ENCODE data around the gene MAP2K1.
"Not testable (repeated sequence)": the region's sequence is repeated elsewhere in the genome, so short reads cannot be mapped to it uniquely, and the experiment has no call there.

The MAP2K1 gene

GRCh38 chr15:66476535-66476934, 89.8 kb downstream of the MAP2K1 start:
- no peak for DNase-seq (ENCODE audit: low read depth, low spot score)

DNA sequence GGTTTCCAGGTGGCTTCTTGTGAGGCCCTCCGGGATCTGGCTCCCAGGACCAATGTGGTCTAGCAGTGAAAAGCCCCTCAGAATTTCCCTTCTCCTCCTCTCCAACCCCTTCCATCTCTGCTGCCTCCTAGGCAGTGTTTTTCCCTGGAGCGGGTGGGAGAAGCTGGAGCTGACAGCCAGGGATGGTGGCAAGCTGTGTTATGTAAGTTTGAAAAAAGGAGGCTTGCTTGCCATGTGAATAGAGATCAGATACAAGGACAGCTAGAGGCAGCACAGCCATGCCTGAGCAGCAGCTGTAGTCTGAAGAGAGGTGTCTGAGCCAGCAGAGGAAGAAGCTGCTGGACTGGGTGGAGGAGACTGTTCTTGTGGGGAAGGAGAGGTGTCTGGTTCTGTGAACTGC, 90.3 kb downstream of the MAP2K1 start:
- DNase-seq (ENCODE audit: low read depth, low spot score), result no peak

DNA sequence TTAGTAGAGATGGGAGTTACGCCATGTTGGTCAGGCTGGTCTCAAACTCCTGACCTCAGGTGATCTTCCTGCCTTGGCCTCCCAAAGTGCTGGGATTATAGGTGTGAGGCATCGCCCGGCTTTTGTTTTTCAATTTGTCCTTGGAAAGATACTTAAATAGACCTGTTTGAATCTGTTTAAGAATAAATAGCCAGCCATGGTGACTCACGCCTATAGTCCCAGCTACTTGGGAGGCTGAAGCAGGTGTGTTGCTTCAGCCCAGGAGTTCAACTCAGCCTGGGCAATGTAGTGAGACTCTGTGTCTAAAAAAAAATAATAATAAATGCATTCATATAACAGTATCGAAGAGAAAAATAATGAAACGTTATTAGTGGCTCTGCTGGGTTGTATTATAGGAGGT, 93.6 kb downstream of the MAP2K1 start:
- DNase-seq (ENCODE audit: low read depth, low spot score), result no peak

- no peak for DNase-seq (ENCODE audit: low read depth, low spot score)
Measured at GRCh38 chr15:66481107-66481856, 94.6 kb downstream of the MAP2K1 start.

- no peak for DNase-seq (ENCODE audit: low read depth, low spot score)
Measured at GRCh38 chr15:66482539-66482938, 95.8 kb downstream of the MAP2K1 start.

GRCh38 chr15:66483131-66483566, 96.4 kb downstream of the MAP2K1 start:
- DNase-seq (ENCODE audit: low read depth, low spot score), result no peak

GRCh38 chr15:66484539-66485112, 97.9 kb downstream of the MAP2K1 start:
- DNase-seq (ENCODE audit: low read depth, low spot score), result no peak

DNA sequence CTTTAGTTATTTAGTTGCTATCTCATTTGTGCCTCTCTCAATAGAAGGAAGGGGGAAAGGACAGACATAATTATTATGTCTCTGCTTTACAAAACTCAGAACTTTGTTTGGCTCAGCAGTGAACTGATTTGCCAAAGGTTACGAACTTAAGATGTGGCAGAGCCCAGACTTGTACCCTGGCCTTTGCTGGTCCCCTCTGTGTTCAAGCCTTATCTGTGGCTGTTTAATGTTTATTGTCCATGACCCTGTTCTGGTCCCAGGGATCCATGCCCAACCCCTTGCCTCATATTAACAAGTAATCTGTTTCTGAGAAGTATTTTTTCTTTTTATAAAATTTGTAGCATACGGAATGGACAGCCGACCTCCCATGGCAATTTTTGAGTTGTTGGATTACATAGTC, 100.2 kb downstream of the MAP2K1 start:
- DNase-seq (ENCODE audit: low read depth, low spot score), result no peak

DNA sequence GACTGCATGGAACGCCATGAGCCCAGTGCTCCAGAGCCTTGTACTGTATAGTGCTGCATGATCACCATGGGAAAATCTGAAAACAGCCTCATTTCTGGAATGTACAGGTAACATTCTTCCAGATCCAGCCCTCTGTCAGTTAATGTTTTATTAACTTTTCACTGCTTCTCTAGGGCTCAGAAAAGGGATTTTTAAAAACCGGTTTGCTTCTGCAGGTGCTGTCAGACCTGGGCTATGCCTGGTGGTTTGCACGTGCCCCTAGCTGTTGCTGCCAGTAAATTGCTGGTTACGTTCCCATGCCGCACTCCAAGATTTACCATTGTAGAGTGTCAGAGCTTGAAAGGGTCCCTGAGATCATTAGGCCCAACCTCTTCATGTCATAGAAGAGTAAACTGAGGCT, 101.8 kb downstream of the MAP2K1 start:
- no peak for DNase-seq (ENCODE audit: low read depth, low spot score)

DNA sequence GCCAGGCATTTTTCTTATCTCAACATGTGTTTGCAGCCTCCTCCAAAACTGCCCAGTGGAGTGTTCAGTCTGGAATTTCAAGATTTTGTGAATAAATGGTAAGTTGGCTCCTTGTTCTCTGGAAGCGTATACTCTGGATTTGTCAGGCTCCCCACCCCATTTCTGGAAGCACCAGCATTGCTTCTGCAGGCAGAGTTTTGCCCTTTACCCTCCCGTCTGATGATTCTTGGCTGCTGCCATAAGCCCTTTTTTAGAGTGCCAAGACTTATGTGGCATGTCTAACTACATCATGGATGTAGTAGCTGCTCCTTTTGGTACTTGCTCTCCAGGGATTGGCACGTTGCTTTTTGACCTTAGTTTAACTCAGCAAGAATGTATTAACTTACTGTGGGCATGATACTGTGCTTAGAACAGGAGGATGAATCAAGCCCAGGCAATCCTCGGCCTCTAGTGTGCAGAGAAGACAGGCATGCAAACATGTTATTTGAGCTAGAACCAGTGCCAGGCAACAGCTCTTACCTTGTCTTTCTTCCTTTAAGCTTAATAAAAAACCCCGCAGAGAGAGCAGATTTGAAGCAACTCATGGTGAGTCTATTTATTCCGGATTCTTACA, 102.6 kb downstream of the MAP2K1 start:
- DNase-seq (ENCODE audit: low read depth, low spot score), result no peak

DNA sequence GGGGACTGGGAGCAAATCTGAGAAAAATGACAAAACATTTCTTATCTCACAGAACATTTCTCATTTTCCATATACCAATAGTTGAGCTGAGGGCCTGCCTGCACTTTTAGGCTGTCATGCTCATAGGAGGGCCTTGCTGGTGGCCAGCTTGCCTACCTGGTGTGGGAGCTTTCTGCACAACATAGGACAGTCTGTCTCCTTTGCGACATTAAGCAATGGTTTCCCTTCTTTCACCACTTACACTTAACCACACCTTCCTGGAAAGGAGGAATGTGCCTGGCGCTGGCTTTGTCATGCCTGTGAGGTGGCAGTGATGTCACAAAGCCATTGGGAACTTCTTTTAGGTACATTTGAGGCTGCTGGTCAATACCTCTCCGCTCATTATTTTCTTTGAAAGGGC, 105.1 kb downstream of the MAP2K1 start:
- no peak for DNase-seq (ENCODE audit: low read depth, low spot score)

GRCh38 chr15:66494262-66494661, 107.5 kb downstream of the MAP2K1 start:
- no peak for DNase-seq (ENCODE audit: low read depth, low spot score)

GRCh38 chr15:66496951-66497501, 110.3 kb downstream of the MAP2K1 start:
- no peak for DNase-seq (ENCODE audit: low read depth, low spot score)

GRCh38 chr15:66497502-66498455, 111.1 kb downstream of the MAP2K1 start, which contains the start of gene SNAPC5:
Gene SNAPC5, minus strand, starts transcription at chr15:66497762. Its CDS starts 31 bp downstream, at chr15:66497731.
- DNase-seq (ENCODE audit: low read depth, low spot score), result peak; percentile 92

- DNase-seq (ENCODE audit: low read depth, low spot score), result peak; percentile 15
Measured at GRCh38 chr15:66498501-66499386, 112.0 kb downstream of the MAP2K1 start.

DNA sequence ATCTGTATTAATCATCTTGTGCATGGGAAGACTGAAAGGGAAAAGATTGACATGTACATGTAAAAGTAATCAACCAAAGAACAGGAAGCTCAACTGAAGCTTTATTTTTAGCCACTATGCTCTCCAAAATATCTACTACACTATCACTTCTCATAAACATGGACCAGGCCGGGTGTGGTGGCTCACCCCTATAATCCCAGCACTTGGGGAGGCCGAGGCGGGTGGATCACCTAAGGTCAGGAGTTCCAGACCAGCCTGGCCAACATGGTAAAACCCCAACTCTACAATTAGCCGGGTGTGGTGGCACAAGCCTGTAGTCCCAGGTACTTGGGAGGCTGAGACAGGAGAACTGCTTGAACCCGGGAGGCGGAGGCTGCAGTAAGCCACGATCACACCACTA, 113.6 kb downstream of the MAP2K1 start:
- DNase-seq (ENCODE audit: low read depth, low spot score), result not testable (repeated sequence)

GRCh38 chr15:66502491-66502890, 115.8 kb downstream of the MAP2K1 start:
- no peak for DNase-seq (ENCODE audit: low read depth, low spot score)

DNA sequence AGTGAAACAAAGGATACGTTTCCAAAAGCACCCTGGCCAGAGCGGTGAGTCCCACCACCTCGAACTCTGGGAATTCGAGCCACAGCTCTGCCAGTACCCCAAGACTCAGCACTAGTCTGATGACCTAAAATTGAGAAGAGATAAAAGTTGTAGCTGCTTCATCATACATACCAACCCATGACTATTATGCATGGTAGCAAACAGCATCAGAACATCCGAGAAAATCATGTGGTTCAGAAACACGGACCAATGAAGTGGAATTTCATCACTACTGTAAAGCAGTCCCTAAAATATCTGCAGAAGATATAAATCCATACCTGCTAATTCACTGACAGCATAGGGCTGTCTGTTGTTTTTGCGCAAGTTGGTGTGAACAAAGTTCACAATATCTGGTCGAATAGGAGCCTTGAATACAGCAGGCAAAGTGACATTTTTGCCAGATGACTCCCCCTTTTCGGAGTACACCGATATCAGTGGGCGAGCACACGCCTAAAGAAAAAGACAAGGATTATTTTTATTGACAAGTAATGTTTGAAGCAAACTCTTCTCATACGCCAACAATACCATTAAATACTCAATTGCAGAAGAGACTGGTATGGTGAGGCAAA, 116.4 kb downstream of the MAP2K1 start:
- not testable (repeated sequence) for DNase-seq (ENCODE audit: low read depth, low spot score)

- DNase-seq (ENCODE audit: low read depth, low spot score), result no peak
Measured at GRCh38 chr15:66503780-66504562, 117.3 kb downstream of the MAP2K1 start.
